Hematopoietic multipotent progenitor cell treated with erythropoietin and hydrocortisone succinate and interleukin-3 and kit ligand, for 4 days (in vitro differentiated cells): ENCODE data around the gene CGB8.

Source experiments
- DNase-seq: peaks from one replicate; pipeline ENCODE4 v3.0.0-alpha.2; 2015

The CGB8 gene

DNA sequence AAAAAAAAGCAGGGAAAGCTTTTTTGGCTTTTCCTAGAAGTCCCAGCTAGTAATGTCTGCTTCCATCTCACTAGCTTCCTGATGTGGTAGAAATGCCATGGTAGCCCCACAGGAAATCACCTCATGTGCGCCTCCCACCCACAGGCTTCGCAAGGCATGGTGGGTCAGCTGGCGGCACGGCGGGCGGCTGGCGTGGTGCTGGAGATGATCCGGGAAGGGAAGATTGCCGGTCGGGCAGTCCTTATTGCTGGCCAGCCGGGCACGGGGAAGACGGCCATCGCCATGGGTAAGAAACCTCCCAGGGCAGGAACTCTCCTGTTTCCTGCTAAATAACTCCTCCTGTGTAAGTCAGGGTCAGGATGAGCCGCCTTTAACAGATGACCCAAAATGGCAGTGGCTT, 44.8 kb downstream of the CGB8 start:
- DNase-seq: no peak

GRCh38 chr19:48999481-49000325, 49.2 kb downstream of the CGB8 start:
- peak; percentile 87 for DNase-seq

- DNase-seq: peak; percentile 84
Measured at GRCh38 chr19:48997972-48998371, 50.9 kb downstream of the CGB8 start.
